Liver (tissue), 3 donors: ENCODE data around the gene KDM2A.

Experiments
- CTCF ChIP-seq: fragments of 150-350 bp; IDR thresholded peaks from 2 replicates; pipeline ENCODE4 v1.5.1; 2017; ENCODE audit warnings: improper control_type of control experiment, low read depth, low read length; ENCODE audit not compliant: missing input control
- EGR1 ChIP-seq, 2 donors: IDR thresholded peaks; 2 replicates each; pipeline ENCODE4 v1.6.1; 2016 to 2018; ENCODE audit warnings: antibody characterized with exemption in 2 of 2, low read depth in 2 of 2
- FOXA2 ChIP-seq: IDR thresholded peaks from 2 replicates; pipeline ENCODE4 v1.6.1; 2016; ENCODE audit warnings: antibody characterized with exemption
- GABPA ChIP-seq, 2 donors: IDR thresholded peaks in 1 of 2; conservative IDR thresholded peaks in 1 of 2; 2 replicates each; pipeline ENCODE4 v1.6.1; 2016; ENCODE audit warnings: antibody characterized with exemption in 2 of 2, mild to moderate bottlenecking in 1 of 2, moderate library complexity in 1 of 2
- MAX ChIP-seq: IDR thresholded peaks from 2 replicates; pipeline ENCODE4 v1.6.1; 2016; ENCODE audit warnings: antibody characterized with exemption
- REST ChIP-seq: IDR thresholded peaks from 2 replicates; pipeline ENCODE4 v1.6.1; 2016; ENCODE audit warnings: antibody characterized with exemption, mild to moderate bottlenecking
- RXRA ChIP-seq, 2 donors: IDR thresholded peaks; 2 replicates each; pipeline ENCODE4 v1.6.1; 2017 to 2018; ENCODE audit warnings: antibody characterized with exemption in 2 of 2, mild to moderate bottlenecking in 1 of 2
- SP1 ChIP-seq: IDR thresholded peaks from 2 replicates; pipeline ENCODE4 v1.6.1; 2018; ENCODE audit warnings: antibody characterized with exemption, mild to moderate bottlenecking
- TAF1 ChIP-seq: conservative IDR thresholded peaks from 2 replicates; pipeline ENCODE4 v1.6.1; 2016; ENCODE audit warnings: antibody characterized with exemption, mild to moderate bottlenecking
- donor health status: healthy.
- donor health status: healthy.

GRCh38 chr11:67250059-67251043 lies 131.3 kb downstream of the KDM2A start:
- TF ChIP-seq CTCF (no peak), EGR1 (IDR thresholded peaks at IDR 0.05; ENCODE audit: low read depth in 2 of 2) (no peak), REST (no peak), MAX (no peak), FOXA2 (no peak), RXRA (IDR thresholded peaks at IDR 0.05) (no peak), TAF1 (no peak), SP1 (no peak), GABPA (IDR thresholded peaks at IDR 0.05 in 1 of 2, conservative IDR thresholded peaks at IDR 0.05 in 1 of 2) (no peak)
